K562 (cell line): ENCODE data around the gene RBM28. TPM values are rescaled to one million over a fixed set of nuclear protein-coding genes. Genes with fewer than 3 reads are reported as not detected.

Source experiments
- ATAC-seq: fragments of 200-7000 bp; cut with Tn5 transposase; 3 replicates; pipeline ENCODE4 v1.9.1; 2020; ENCODE audit warnings: moderate library complexity
- BruUV-seq: library from RNA; stranded (reverse); fragments of 400-500 nt; replicated peaks from 2 replicates; lab custom pipeline; 2021; lab: Mats Ljungman, UMichigan
- CTCF ChIA-PET: fragments of 300-600 bp; formaldehyde crosslinking; extraction: SDS; loops from one replicate; lab custom pipeline; 2021; ENCODE audit warnings: low intra/inter-chr PET ratio; lab: Yijun Ruan, JAX
- POLR2A ChIA-PET: fragments of 300-600, 350-650 bp; sonication (Branson Sonifier 250); formaldehyde crosslinking; extraction: SDS; loops from one replicate; lab custom pipeline; 2021; ENCODE audit warnings: antibody characterized with exemption, inconsistent platforms; lab: Yijun Ruan, JAX
- DNase-seq, 4 experiments: peaks; one replicate each; pipeline versions ENCODE4 v3.0.0 to v3.0.0-alpha.2; 2011 to 2018; ENCODE audit warnings: low spot score in 3 of 4, mixed read lengths in 3 of 4; ENCODE audit errors: extremely low read depth in 1 of 4
- FAIRE-seq: peaks from 2 replicates; lab custom pipeline; 2011; peaks lifted over from hg19 to GRCh38; lab: Jason Lieb, UNC
- H2AFZ ChIP-seq: 2 replicates; pipeline ENCODE4 v1.6.0; 2011; ENCODE audit warnings: low read depth, low read length, control low read depth, inconsistent platforms
- H3K27ac ChIP-seq: fragments of 200-600 bp; 3 replicates; pipeline ENCODE4 v1.8.0; 2011; ENCODE audit warnings: low read depth, mild to moderate bottlenecking, control low read depth, inconsistent platforms, low read length, moderate library complexity, mixed read lengths; ENCODE audit errors: extremely low read depth
- H3K27me3 ChIP-seq, 2 experiments: fragments of 300-600 bp in 1 of 2; 2 replicates in 1 of 2; 3 replicates in 1 of 2; pipeline versions ENCODE4 v1.6.0 to v1.8.0; 2011; ENCODE audit warnings: inconsistent platforms in 2 of 2, low read length in 2 of 2, mild to moderate bottlenecking in 1 of 2, mixed read lengths in 1 of 2, moderate library complexity in 1 of 2; ENCODE audit not compliant: control insufficient read depth in 2 of 2, insufficient read depth in 2 of 2
- H3K36me3 ChIP-seq: fragments of 300-600 bp; 3 replicates; pipeline ENCODE4 v1.8.0; 2011; ENCODE audit warnings: mild to moderate bottlenecking, low read length, inconsistent platforms; ENCODE audit not compliant: control insufficient read depth, insufficient read depth
- H3K4me1 ChIP-seq, 2 experiments: fragments of 200-600 bp in 1 of 2; replicated peaks in 1 of 2; 2 replicates in 1 of 2; 3 replicates in 1 of 2; pipeline versions ENCODE4 v1.5.1 to v1.8.0; 2011; ENCODE audit warnings: inconsistent platforms in 2 of 2, low read length in 2 of 2, mild to moderate bottlenecking in 1 of 2, mixed read lengths in 1 of 2, moderate library complexity in 1 of 2; ENCODE audit not compliant: control insufficient read depth in 2 of 2, insufficient read depth in 2 of 2
- H3K4me2 ChIP-seq: 2 replicates; pipeline ENCODE4 v1.6.1; 2011; ENCODE audit warnings: low read length, control low read depth, inconsistent platforms, mixed read lengths; ENCODE audit not compliant: insufficient read depth
- H3K4me3 ChIP-seq: fragments of 200-600 bp; sonication (generic), shearing (Covaris generic); 2 replicates; pipeline ENCODE4 v1.5.1; 2016; ENCODE audit warnings: control low read depth, inconsistent platforms
- H3K79me2 ChIP-seq: fragments of 200-600 bp; 3 replicates; pipeline ENCODE4 v1.8.0; 2011; ENCODE audit warnings: low read length, inconsistent platforms; ENCODE audit not compliant: control insufficient read depth, insufficient read depth
- H3K9ac ChIP-seq, 2 experiments: 2 replicates each; pipeline versions ENCODE4 v1.6.0 to v1.6.1; 2011; ENCODE audit warnings: low read depth in 2 of 2, low read length in 2 of 2, control low read depth in 1 of 2, inconsistent platforms in 1 of 2, mild to moderate bottlenecking in 1 of 2, mixed read lengths in 1 of 2; ENCODE audit not compliant: insufficient read depth in 1 of 2
- H3K9me1 ChIP-seq: one replicate; pipeline ENCODE4 v1.6.0; 2011; ENCODE audit warnings: inconsistent platforms, mild to moderate bottlenecking, low read length, moderate library complexity; ENCODE audit not compliant: control insufficient read depth, insufficient read depth
- H3K9me3 ChIP-seq: replicated peaks from 2 replicates; pipeline ENCODE4 v1.5.1; 2011; ENCODE audit warnings: low read depth, low read length, inconsistent platforms; ENCODE audit not compliant: control insufficient read depth, insufficient read depth
- H4K20me1 ChIP-seq: replicated peaks from 2 replicates; pipeline ENCODE4 v1.6.1; 2011; ENCODE audit warnings: low read length, inconsistent platforms, mixed read lengths; ENCODE audit not compliant: control insufficient read depth, insufficient read depth
- ARID1B ChIP-seq: fragments of 450-650 bp; IDR thresholded peaks from 2 replicates; pipeline ENCODE4 v1.6.1; 2016; ENCODE audit warnings: antibody characterized with exemption, mild to moderate bottlenecking, inconsistent platforms
- BRCA1 ChIP-seq, 2 experiments: fragments of 450-650 bp in 1 of 2; sonication (generic) in 1 of 2; formaldehyde crosslinking in 1 of 2; IDR thresholded peaks; 2 replicates each; pipeline versions ENCODE4 v1.5.0 to v1.6.1; 2017 to 2020; ENCODE audit warnings: mild to moderate bottlenecking in 1 of 2, missing genetic modification reagents in 1 of 2
- CBX3 ChIP-seq, 2 experiments: IDR thresholded peaks; 1 replicate in 1 of 2; 2 replicates in 1 of 2; pipeline ENCODE4 v1.6.1; 2012; ENCODE audit warnings: inconsistent platforms in 2 of 2, low read length in 2 of 2, borderline replicate concordance in 1 of 2, control low read depth in 1 of 2
- FOXM1 ChIP-seq, 2 experiments: fragments of 450-650 bp in 1 of 2; sonication (generic) in 1 of 2; formaldehyde crosslinking in 1 of 2; IDR thresholded peaks; 2 replicates each; pipeline versions ENCODE4 v1.6.1 to v1.9.0; 2017 to 2022; ENCODE audit warnings: low read depth in 2 of 2, mild to moderate bottlenecking in 2 of 2, missing genetic modification reagents in 1 of 2, moderate library complexity in 1 of 2
- L3MBTL2 ChIP-seq: fragments of 450-650 bp; IDR thresholded peaks from 2 replicates; pipeline ENCODE4 v1.6.1; 2016; ENCODE audit warnings: mild to moderate bottlenecking, moderate library complexity
- MAFF ChIP-seq: IDR thresholded peaks from 2 replicates; pipeline ENCODE4 v1.6.1; 2012; ENCODE audit warnings: low read length, improper control_type of control experiment
- MYBL2 ChIP-seq, 2 experiments: fragments of 450-650 bp in 1 of 2; sonication (generic) in 1 of 2; formaldehyde crosslinking in 1 of 2; IDR thresholded peaks; 2 replicates each; pipeline versions ENCODE4 v1.6.1 to v1.8.1; 2017 to 2022; ENCODE audit warnings: borderline replicate concordance in 1 of 2, inconsistent platforms in 1 of 2, low read depth in 1 of 2, mild to moderate bottlenecking in 1 of 2, missing genetic modification reagents in 1 of 2, moderate library complexity in 1 of 2
- NFE2L1 ChIP-seq: fragments of 450-650 bp; IDR thresholded peaks from 2 replicates; pipeline ENCODE4 v1.6.1; 2016; ENCODE audit warnings: missing genetic modification characterization, low read depth, mild to moderate bottlenecking, missing compliant biosample characterization, moderate library complexity, borderline replicate concordance
- PHB ChIP-seq: fragments of 250-450 bp; sonication (Bioruptor Pico); IDR thresholded peaks from 2 replicates; pipeline ENCODE4 v1.5.0; 2021
- SMARCA5 ChIP-seq: fragments of 450-650 bp; IDR thresholded peaks from 2 replicates; pipeline ENCODE4 v1.6.1; 2016
- TAF1 ChIP-seq: IDR thresholded peaks from 2 replicates; pipeline ENCODE4 v1.6.1; 2011; ENCODE audit warnings: mild to moderate bottlenecking, low read length, moderate library complexity; ENCODE audit not compliant: insufficient read depth, control insufficient read depth, severe bottlenecking; ENCODE audit errors: extremely low read depth
- ZBTB12 ChIP-seq: fragments of 250-450 bp; sonication (Bioruptor Pico); IDR thresholded peaks from 2 replicates; pipeline ENCODE4 v1.4.0; 2020
- ZFP1 ChIP-seq: fragments of 450-650 bp; formaldehyde crosslinking; IDR thresholded peaks from 2 replicates; pipeline ENCODE4 v1.4.0; 2020; ENCODE audit warnings: mild to moderate bottlenecking, mixed read lengths
- ZNF75A ChIP-seq: fragments of 450-650 bp; formaldehyde crosslinking; IDR thresholded peaks from 2 replicates; pipeline ENCODE4 v1.4.0; 2020; ENCODE audit warnings: mild to moderate bottlenecking
- ZSCAN32 ChIP-seq: fragments of 450-650 bp; formaldehyde crosslinking; IDR thresholded peaks from 2 replicates; pipeline ENCODE4 v1.4.0; 2020; ENCODE audit warnings: mild to moderate bottlenecking, moderate library complexity
- WGBS: fragments of 100-300 bp; shearing (Covaris generic); methylation state at CpG from one replicate; pipeline ENCODE4 v1.1.6; 2016; ENCODE audit warnings: low coverage, mixed read lengths; ENCODE audit not compliant: insufficient coverage; ENCODE audit errors: missing lambda C conversion rate; 5-methylcytosine and 5-hydroxymethylcytosine counted together
- in situ Hi-C: fragments of 300-500 bp; cut with MboI; formaldehyde crosslinking; loops from 4 replicates; pipeline ENCODE4 v1.15.0; 2018; ENCODE audit warnings: inconsistent platforms, mixed read lengths
- intact Hi-C: fragments of 100-400 bp; cut with micrococcal nuclease; formaldehyde crosslinking; loops from 2 replicates; pipeline ENCODE4 v1.14.2; 2022
- polyA plus RNA-seq, 8 experiments: library from polyadenylated mRNA; depleted of rRNA in 4 of 8; stranded (reverse) in 5 of 8; unstranded in 3 of 8; fragments of >200 nt; fragmentation: Nextera tagmentation in 2 of 8; fragmentation: Illumina TruSeq in 1 of 8; extraction: Ambion mirVana in 2 of 8; extraction: Trizol in 1 of 8; gene quantifications; 2 replicates each; pipeline versions ENCODE4 v1.2.1 to v1.2.3, GENCODE V29; 2011 to 2014; ENCODE audit warnings: inconsistent platforms in 1 of 8, missing spikeins in 1 of 8
- total RNA-seq, 7 experiments: library from RNA; depleted of rRNA in 6 of 7; stranded (reverse); fragments of >200 nt in 6 of 7; fragmentation: Illumina TruSeq in 2 of 7; extraction: Trizol in 2 of 7; gene quantifications; 2 replicates each; pipeline versions ENCODE4 v1.2.1 to v1.2.3, GENCODE V29; 2011 to 2021; ENCODE audit warnings: low replicate concordance in 1 of 7
- TF ChIP-seq, protein P1 (sequence below): fragments of 450-650 bp; IDR thresholded peaks from 2 replicates; pipeline ENCODE4 v1.6.1; 2016; ENCODE audit warnings: antibody characterized with exemption
- TF ChIP-seq, protein P2 (sequence below): sonication (generic); formaldehyde crosslinking; IDR thresholded peaks from 2 replicates; pipeline ENCODE4 v1.8.0; 2023; ENCODE audit warnings: mild to moderate bottlenecking, missing genetic modification reagents

The RBM28 gene
- total and polyA plus RNA-seq, 9 of the 15 experiments (the other 6 are each of a cell fraction or from before 2014, with no cell fraction given): 65.8 to 213 (median 138) TPM

DNA sequence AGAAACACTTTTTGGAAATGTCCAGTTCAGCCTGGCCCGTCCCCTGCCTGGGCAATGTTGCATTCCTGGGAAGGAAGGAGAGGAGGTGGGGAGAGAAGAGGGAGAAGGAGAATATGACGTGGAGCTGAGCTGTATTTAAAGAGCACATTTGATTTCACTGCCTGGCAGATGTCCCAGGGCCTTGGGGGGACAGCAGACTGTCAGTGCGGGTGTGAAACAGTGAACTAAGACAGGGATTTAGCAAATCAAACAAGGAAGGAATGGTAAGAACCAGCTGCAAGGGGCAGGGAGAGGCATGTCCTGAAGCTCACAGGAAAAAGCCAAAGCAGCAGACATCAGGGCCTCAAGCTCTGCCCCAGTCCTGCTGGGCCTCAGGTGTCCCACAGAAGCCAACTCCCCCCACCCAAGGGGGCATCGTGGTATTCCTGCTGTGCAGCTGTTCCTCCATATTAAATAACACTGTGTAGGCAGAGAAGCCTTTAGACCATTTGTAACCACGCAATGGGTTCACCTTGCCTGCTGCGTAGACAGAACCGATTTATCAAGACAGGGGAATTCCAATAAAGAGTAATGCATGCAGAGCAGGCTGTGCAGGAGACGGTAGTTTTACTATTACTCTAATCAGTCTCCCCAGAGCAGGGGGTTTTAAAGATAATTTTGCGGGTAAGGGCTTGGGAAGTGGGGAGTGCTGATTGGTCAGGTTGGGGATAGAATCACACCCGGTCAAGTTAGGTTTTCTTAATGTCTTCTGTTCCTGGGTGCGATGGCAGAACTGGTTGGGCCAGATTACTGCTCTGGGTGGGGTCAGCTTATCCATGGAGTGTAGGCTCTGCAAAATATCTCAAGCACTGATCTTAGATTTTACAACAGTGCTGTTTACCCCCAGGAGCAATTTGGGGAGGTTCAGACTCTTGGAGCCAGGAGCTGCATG lies 84.3 kb downstream of the RBM28 start:
- no peak overlapping the region for H3K4me3 ChIP-seq
- peak overlapping the region in 1 of 2 experiments; percentile 11; a peak in 1 of 4 replicates for H3K9ac ChIP-seq
- BruUV-seq: no TSS peak
- no peak overlapping the region for H2AFZ ChIP-seq
- 4% methylated on average over 11 of the region's 11 CpGs for WGBS
- H3K27me3 ChIP-seq: peaks cover 2 to 44% of the 10 kb centered on the region in 2 experiments; a peak in 2 of 5 replicates
- intact Hi-C loops: no loop called here
- H3K9me3 ChIP-seq: no peaks in the 10 kb centered on the region
- H3K4me1 ChIP-seq: peaks cover 3 to 6% of the 10 kb centered on the region in 2 experiments; a peak in 3 of 5 replicates
- ATAC-seq (peak; percentile 18), DNase-seq (peak in 1 of 4 experiments; percentile 30), FAIRE-seq (no peak)
- no peaks in the 10 kb centered on the region for H3K79me2 ChIP-seq
- H4K20me1 ChIP-seq: no peaks in the 10 kb centered on the region
- in situ Hi-C loops: no loop called here
- ChIA-PET POLR2A (interaction anchor here (0.7 to 1.1 kb wide), 2 partner anchors 10 to 13 kb away, joined by 3 read pairs; no protein-coding TSS in a partner anchor), CTCF (no interaction called here)
- no peaks in the 10 kb centered on the region for H3K36me3 ChIP-seq
- H3K9me1 ChIP-seq: no peaks in the 10 kb centered on the region
- no peak overlapping the region for H3K4me2 ChIP-seq
- no peak overlapping the region for H3K27ac ChIP-seq
- no peak for TF ChIP-seq MAFF
- no peak for TF ChIP-seq ZBTB12 (CRISPR knock-in tag)
- TF ChIP-seq ZNF75A (CRISPR knock-in tag): 0 out of 2 replicates have a peak, but pooled peaks have one; percentile 30
- no peak for TF ChIP-seq SMARCA5
- TF ChIP-seq L3MBTL2: peak; percentile 39; the same call in 1 of the 2 replicates
- TF ChIP-seq ARID1B: peak; percentile 55; the same call in 1 of the 2 replicates
- no peak for TF ChIP-seq TAF1
- TF ChIP-seq, protein P1, sequence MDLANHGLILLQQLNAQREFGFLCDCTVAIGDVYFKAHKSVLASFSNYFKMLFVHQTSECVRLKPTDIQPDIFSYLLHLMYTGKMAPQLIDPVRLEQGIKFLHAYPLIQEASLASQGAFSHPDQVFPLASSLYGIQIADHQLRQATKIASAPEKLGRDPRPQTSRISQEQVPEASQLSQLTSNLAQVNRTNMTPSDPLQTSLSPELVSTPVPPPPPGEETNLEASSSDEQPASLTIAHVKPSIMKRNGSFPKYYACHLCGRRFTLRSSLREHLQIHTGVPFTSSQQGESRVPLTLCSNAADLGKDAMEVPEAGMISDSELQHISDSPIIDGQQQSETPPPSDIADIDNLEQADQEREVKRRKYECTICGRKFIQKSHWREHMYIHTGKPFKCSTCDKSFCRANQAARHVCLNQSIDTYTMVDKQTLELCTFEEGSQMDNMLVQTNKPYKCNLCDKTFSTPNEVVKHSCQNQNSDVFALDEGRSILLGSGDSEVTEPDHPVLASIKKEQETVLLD: no peak
- TF ChIP-seq NFE2L1 (tag): no peak
- TF ChIP-seq FOXM1 (IDR thresholded peaks at IDR 0.05; ENCODE audit: low read depth): no peak
- no peak for TF ChIP-seq FOXM1 (CRISPR knock-in tag; IDR thresholded peaks at IDR 0.05; ENCODE audit: low read depth)
- TF ChIP-seq BRCA1 (IDR thresholded peaks at IDR 0.05): no peak
- no peak for TF ChIP-seq BRCA1 (CRISPR knock-in tag; IDR thresholded peaks at IDR 0.05)
- TF ChIP-seq PHB (CRISPR knock-in tag): no peak
- no peak for TF ChIP-seq CBX3 (IDR thresholded peaks at IDR 0.05; ENCODE audit: borderline replicate concordance in 1 of 2, low read length in 2 of 2)
- no peak for TF ChIP-seq ZSCAN32 (CRISPR knock-in tag)
- TF ChIP-seq, protein P2, sequence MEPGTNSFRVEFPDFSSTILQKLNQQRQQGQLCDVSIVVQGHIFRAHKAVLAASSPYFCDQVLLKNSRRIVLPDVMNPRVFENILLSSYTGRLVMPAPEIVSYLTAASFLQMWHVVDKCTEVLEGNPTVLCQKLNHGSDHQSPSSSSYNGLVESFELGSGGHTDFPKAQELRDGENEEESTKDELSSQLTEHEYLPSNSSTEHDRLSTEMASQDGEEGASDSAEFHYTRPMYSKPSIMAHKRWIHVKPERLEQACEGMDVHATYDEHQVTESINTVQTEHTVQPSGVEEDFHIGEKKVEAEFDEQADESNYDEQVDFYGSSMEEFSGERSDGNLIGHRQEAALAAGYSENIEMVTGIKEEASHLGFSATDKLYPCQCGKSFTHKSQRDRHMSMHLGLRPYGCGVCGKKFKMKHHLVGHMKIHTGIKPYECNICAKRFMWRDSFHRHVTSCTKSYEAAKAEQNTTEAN (CRISPR knock-in tag): no peak
- TF ChIP-seq MYBL2 (IDR thresholded peaks at IDR 0.05; ENCODE audit: low read depth): no peak
- TF ChIP-seq MYBL2 (CRISPR knock-in tag; IDR thresholded peaks at IDR 0.05; ENCODE audit: borderline replicate concordance): no peak
- TF ChIP-seq ZFP1: no peak
